Ishikawa (cell line): ENCODE measurements around the gene IRF2BPL.

Source experiments
- CEBPB ChIP-seq: IDR thresholded peaks from 2 replicates; pipeline ENCODE4 v1.6.1; 2012
- EP300 ChIP-seq: IDR thresholded peaks from 2 replicates; pipeline ENCODE4 v1.6.1; 2012; ENCODE audit warnings: borderline replicate concordance
- FOXM1 ChIP-seq: IDR thresholded peaks from 2 replicates; pipeline ENCODE4 v1.6.1; 2012; ENCODE audit warnings: low read depth, borderline replicate concordance
- TAF1 ChIP-seq: IDR thresholded peaks from 2 replicates; pipeline ENCODE4 v1.6.1; 2012; ENCODE audit warnings: low read depth, mild to moderate bottlenecking

GRCh38 chr14:76996563-76997146, 31.9 kb downstream of the IRF2BPL start:
- TF ChIP-seq EP300 (no peak), FOXM1 (no peak), CEBPB (no peak), TAF1 (no peak)
